K562 (cell line): ENCODE measurements around the gene MAPRE2. TPM values are rescaled to one million over a fixed set of nuclear protein-coding genes. Genes with fewer than 3 reads are reported as not detected.

Experiments used
- ATAC-seq: fragments of 200-7000 bp; cut with Tn5 transposase; 3 replicates; pipeline ENCODE4 v1.9.1; 2020; ENCODE audit warnings: moderate library complexity
- BruUV-seq: library from RNA; stranded (reverse); fragments of 400-500 nt; replicated peaks from 2 replicates; lab custom pipeline; 2021; lab: Mats Ljungman, UMichigan
- CTCF ChIA-PET: fragments of 300-600 bp; formaldehyde crosslinking; extraction: SDS; loops from one replicate; lab custom pipeline; 2021; ENCODE audit warnings: low intra/inter-chr PET ratio; lab: Yijun Ruan, JAX
- POLR2A ChIA-PET: fragments of 300-600, 350-650 bp; sonication (Branson Sonifier 250); formaldehyde crosslinking; extraction: SDS; loops from one replicate; lab custom pipeline; 2021; ENCODE audit warnings: antibody characterized with exemption, inconsistent platforms; lab: Yijun Ruan, JAX
- DNase-seq, 4 experiments: peaks; one replicate each; pipeline versions ENCODE4 v3.0.0 to v3.0.0-alpha.2; 2011 to 2018; ENCODE audit warnings: low spot score in 3 of 4, mixed read lengths in 3 of 4; ENCODE audit errors: extremely low read depth in 1 of 4
- FAIRE-seq: peaks from 2 replicates; lab custom pipeline; 2011; peaks lifted over from hg19 to GRCh38; lab: Jason Lieb, UNC
- H2AFZ ChIP-seq: 2 replicates; pipeline ENCODE4 v1.6.0; 2011; ENCODE audit warnings: low read depth, low read length, control low read depth, inconsistent platforms
- H3K27ac ChIP-seq: fragments of 200-600 bp; 3 replicates; pipeline ENCODE4 v1.8.0; 2011; ENCODE audit warnings: low read depth, mild to moderate bottlenecking, control low read depth, inconsistent platforms, low read length, moderate library complexity, mixed read lengths; ENCODE audit errors: extremely low read depth
- H3K27me3 ChIP-seq, 2 experiments: fragments of 300-600 bp in 1 of 2; 2 replicates in 1 of 2; 3 replicates in 1 of 2; pipeline versions ENCODE4 v1.6.0 to v1.8.0; 2011; ENCODE audit warnings: inconsistent platforms in 2 of 2, low read length in 2 of 2, mild to moderate bottlenecking in 1 of 2, mixed read lengths in 1 of 2, moderate library complexity in 1 of 2; ENCODE audit not compliant: control insufficient read depth in 2 of 2, insufficient read depth in 2 of 2
- H3K36me3 ChIP-seq: fragments of 300-600 bp; 3 replicates; pipeline ENCODE4 v1.8.0; 2011; ENCODE audit warnings: mild to moderate bottlenecking, low read length, inconsistent platforms; ENCODE audit not compliant: control insufficient read depth, insufficient read depth
- H3K4me1 ChIP-seq, 2 experiments: fragments of 200-600 bp in 1 of 2; replicated peaks in 1 of 2; 2 replicates in 1 of 2; 3 replicates in 1 of 2; pipeline versions ENCODE4 v1.5.1 to v1.8.0; 2011; ENCODE audit warnings: inconsistent platforms in 2 of 2, low read length in 2 of 2, mild to moderate bottlenecking in 1 of 2, mixed read lengths in 1 of 2, moderate library complexity in 1 of 2; ENCODE audit not compliant: control insufficient read depth in 2 of 2, insufficient read depth in 2 of 2
- H3K4me2 ChIP-seq: 2 replicates; pipeline ENCODE4 v1.6.1; 2011; ENCODE audit warnings: low read length, control low read depth, inconsistent platforms, mixed read lengths; ENCODE audit not compliant: insufficient read depth
- H3K4me3 ChIP-seq: fragments of 200-600 bp; sonication (generic), shearing (Covaris generic); 2 replicates; pipeline ENCODE4 v1.5.1; 2016; ENCODE audit warnings: control low read depth, inconsistent platforms
- H3K79me2 ChIP-seq: fragments of 200-600 bp; 3 replicates; pipeline ENCODE4 v1.8.0; 2011; ENCODE audit warnings: low read length, inconsistent platforms; ENCODE audit not compliant: control insufficient read depth, insufficient read depth
- H3K9ac ChIP-seq, 2 experiments: 2 replicates each; pipeline versions ENCODE4 v1.6.0 to v1.6.1; 2011; ENCODE audit warnings: low read depth in 2 of 2, low read length in 2 of 2, control low read depth in 1 of 2, inconsistent platforms in 1 of 2, mild to moderate bottlenecking in 1 of 2, mixed read lengths in 1 of 2; ENCODE audit not compliant: insufficient read depth in 1 of 2
- H3K9me1 ChIP-seq: one replicate; pipeline ENCODE4 v1.6.0; 2011; ENCODE audit warnings: inconsistent platforms, mild to moderate bottlenecking, low read length, moderate library complexity; ENCODE audit not compliant: control insufficient read depth, insufficient read depth
- H3K9me3 ChIP-seq: replicated peaks from 2 replicates; pipeline ENCODE4 v1.5.1; 2011; ENCODE audit warnings: low read depth, low read length, inconsistent platforms; ENCODE audit not compliant: control insufficient read depth, insufficient read depth
- H4K20me1 ChIP-seq: replicated peaks from 2 replicates; pipeline ENCODE4 v1.6.1; 2011; ENCODE audit warnings: low read length, inconsistent platforms, mixed read lengths; ENCODE audit not compliant: control insufficient read depth, insufficient read depth
- ARID2 ChIP-seq: fragments of 450-650 bp; IDR thresholded peaks from 2 replicates; pipeline ENCODE4 v1.6.1; 2017; ENCODE audit warnings: antibody characterized with exemption, mild to moderate bottlenecking
- CGGBP1 ChIP-seq: fragments of 250-450 bp; sonication (Bioruptor Pico); IDR thresholded peaks from 2 replicates; pipeline ENCODE4 v1.9.0; 2021; ENCODE audit warnings: mild to moderate bottlenecking
- E2F1 ChIP-seq: sonication (generic); formaldehyde crosslinking; IDR thresholded peaks from 2 replicates; pipeline ENCODE4 v1.8.1; 2023; ENCODE audit warnings: mild to moderate bottlenecking, missing genetic modification reagents, moderate library complexity
- FOSL1 ChIP-seq: fragments of 200-800 bp; sonication (Bioruptor generic); conservative IDR thresholded peaks from 2 replicates; pipeline ENCODE4 v1.6.1; 2016; ENCODE audit warnings: missing genetic modification characterization, missing compliant biosample characterization
- MAFF ChIP-seq: IDR thresholded peaks from 2 replicates; pipeline ENCODE4 v1.6.1; 2012; ENCODE audit warnings: low read length, improper control_type of control experiment
- MTA3 ChIP-seq: fragments of 450-650 bp; formaldehyde crosslinking; IDR thresholded peaks from 2 replicates; pipeline ENCODE4 v1.6.1; 2017; ENCODE audit warnings: mild to moderate bottlenecking, borderline replicate concordance
- NBN ChIP-seq: fragments of 450-650 bp; IDR thresholded peaks from 2 replicates; pipeline ENCODE4 v1.6.1; 2016; ENCODE audit warnings: low read depth, mild to moderate bottlenecking
- NELFE ChIP-seq: IDR thresholded peaks from 2 replicates; pipeline ENCODE4 v1.6.1; 2011; ENCODE audit warnings: mild to moderate bottlenecking; ENCODE audit not compliant: insufficient read depth, insufficient read length
- RBM14 ChIP-seq: fragments of 200-400 bp; formaldehyde crosslinking; IDR thresholded peaks from 2 replicates; pipeline ENCODE4 v1.6.1; 2018; ENCODE audit warnings: low read depth, mild to moderate bottlenecking, low read length, moderate library complexity, borderline replicate concordance; ENCODE audit not compliant: insufficient read depth
- SIRT6 ChIP-seq: IDR thresholded peaks from one replicate; pipeline ENCODE4 v1.6.1; 2012; ENCODE audit warnings: low read depth, mild to moderate bottlenecking, control low read depth, inconsistent platforms, low read length, moderate library complexity
- SLC30A9 ChIP-seq: fragments of 250-450 bp; sonication (Bioruptor Pico); IDR thresholded peaks from 2 replicates; pipeline ENCODE4 v1.8.0; 2022; ENCODE audit warnings: mild to moderate bottlenecking, moderate library complexity
- STAT6 ChIP-seq: sonication (generic); formaldehyde crosslinking; IDR thresholded peaks from 2 replicates; pipeline ENCODE4 v1.8.1; 2023; ENCODE audit warnings: mild to moderate bottlenecking, missing genetic modification reagents
- ZBED1 ChIP-seq: IDR thresholded peaks from 2 replicates; pipeline ENCODE4 v1.6.1; 2014
- ZC3H4 ChIP-seq: sonication (generic); formaldehyde crosslinking; IDR thresholded peaks from 2 replicates; pipeline ENCODE4 v1.9.0; 2021; ENCODE audit warnings: missing genetic modification reagents, borderline replicate concordance
- WGBS: fragments of 100-300 bp; shearing (Covaris generic); methylation state at CpG from one replicate; pipeline ENCODE4 v1.1.6; 2016; ENCODE audit warnings: low coverage, mixed read lengths; ENCODE audit not compliant: insufficient coverage; ENCODE audit errors: missing lambda C conversion rate; 5-methylcytosine and 5-hydroxymethylcytosine counted together
- in situ Hi-C: fragments of 300-500 bp; cut with MboI; formaldehyde crosslinking; loops from 4 replicates; pipeline ENCODE4 v1.15.0; 2018; ENCODE audit warnings: inconsistent platforms, mixed read lengths
- intact Hi-C: fragments of 100-400 bp; cut with micrococcal nuclease; formaldehyde crosslinking; loops from 2 replicates; pipeline ENCODE4 v1.14.2; 2022
- polyA plus RNA-seq, 8 experiments: library from polyadenylated mRNA; depleted of rRNA in 4 of 8; stranded (reverse) in 5 of 8; unstranded in 3 of 8; fragments of >200 nt; fragmentation: Nextera tagmentation in 2 of 8; fragmentation: Illumina TruSeq in 1 of 8; extraction: Ambion mirVana in 2 of 8; extraction: Trizol in 1 of 8; gene quantifications; 2 replicates each; pipeline versions ENCODE4 v1.2.1 to v1.2.3, GENCODE V29; 2011 to 2014; ENCODE audit warnings: inconsistent platforms in 1 of 8, missing spikeins in 1 of 8
- total RNA-seq, 7 experiments: library from RNA; depleted of rRNA in 6 of 7; stranded (reverse); fragments of >200 nt in 6 of 7; fragmentation: Illumina TruSeq in 2 of 7; extraction: Trizol in 2 of 7; gene quantifications; 2 replicates each; pipeline versions ENCODE4 v1.2.1 to v1.2.3, GENCODE V29; 2011 to 2021; ENCODE audit warnings: low replicate concordance in 1 of 7

Gene MAPRE2
- total and polyA plus RNA-seq, 9 of the 15 experiments (the other 6 are each of a cell fraction or from before 2014, with no cell fraction given) = 32.3 to 70.7 (median 40.7) TPM

GRCh38 chr18:35163721-35164120 lies 122.5 kb downstream of the MAPRE2 start:
- no peak; the same call in 2 of the 3 replicates for ATAC-seq
- Histone ChIP-seq H3K79me2 (no peaks in the 10 kb centered on the region), H3K4me1 (no peaks in the 10 kb centered on the region; a peak in 1 of 5 replicates), H3K4me2 (no peak overlapping the region), H3K27ac (no peak overlapping the region), H2AFZ (no peak overlapping the region), H3K27me3 (peaks cover 4 to 5% of the 10 kb centered on the region in 2 experiments; a peak in 3 of 5 replicates), H3K4me3 (no peak overlapping the region), H3K9me3 (no peaks in the 10 kb centered on the region), H4K20me1 (no peaks in the 10 kb centered on the region), H3K9me1 (no peaks in the 10 kb centered on the region), H3K36me3 (no peaks in the 10 kb centered on the region), H3K9ac (no peak overlapping the region)
- WGBS = 15% methylated on average over 5 of the region's 5 CpGs
- POLR2A ChIA-PET = interaction anchor here (1.0 kb wide), 1 partner anchor 40 kb away, joined by 3 read pairs; no protein-coding TSS in a partner anchor
- intact Hi-C loops = loop anchor here (10.0 kb wide), 1 partner anchor 299 kb away; no protein-coding TSS in a partner anchor
- CTCF ChIA-PET = no interaction called here
- no peak for FAIRE-seq
- in situ Hi-C loops = no loop called here
- DNase-seq = no peak
- TF ChIP-seq NBN (no peak), ZBED1 (no peak), CGGBP1 (CRISPR knock-in tag) (no peak), MAFF (no peak), NELFE (no peak), STAT6 (no peak), RBM14 (no peak), SLC30A9 (CRISPR knock-in tag) (no peak), MTA3 (no peak), ARID2 (no peak), SIRT6 (no peak), E2F1 (CRISPR knock-in tag) (no peak), FOSL1 (tag) (no peak), ZC3H4 (no peak)
- BruUV-seq = no TSS peak
